Stimulated activated CD4-positive, alpha-beta T cell treated with anti-CD3 and anti-CD28 coated beads, Interleukin-2, amount 100 ng/mL, for 24 hours (primary cell): ENCODE measurements around the gene FYCO1.

Experiments
- DNase-seq, 2 donors: peaks; one replicate each; pipeline ENCODE4 v3.0.0-alpha.2; 2020

Gene FYCO1

GRCh38 chr3:45880725-45881077 lies 114.9 kb downstream of the FYCO1 start:
- no peak for DNase-seq

- DNase-seq, result no peak
Measured at GRCh38 chr3:45878124-45878523, 117.5 kb downstream of the FYCO1 start.

- DNase-seq, result no peak
Measured at GRCh38 chr3:45874677-45875346, 120.8 kb downstream of the FYCO1 start.

- no peak for DNase-seq
Measured at GRCh38 chr3:45873638-45874037, 122.0 kb downstream of the FYCO1 start.

- DNase-seq, result no peak
Measured at GRCh38 chr3:45873036-45873435, 122.6 kb downstream of the FYCO1 start.

GRCh38 chr3:45872569-45872968 lies 123.1 kb downstream of the FYCO1 start:
- DNase-seq, result no peak

- DNase-seq, result no peak
Measured at GRCh38 chr3:45871780-45872179, 123.8 kb downstream of the FYCO1 start.

GRCh38 chr3:45870099-45870498 lies 125.5 kb downstream of the FYCO1 start:
- peak; percentile 29 to 51 for DNase-seq

- DNase-seq, result no peak
Measured at GRCh38 chr3:45869638-45870037, 126.0 kb downstream of the FYCO1 start.

- no peak for DNase-seq
Measured at GRCh38 chr3:45868650-45869049, 127.0 kb downstream of the FYCO1 start.

- no peak for DNase-seq
Measured at GRCh38 chr3:45868213-45868612, 127.4 kb downstream of the FYCO1 start.
